HepG2 (cell line): ENCODE results near the gene IFITM10. TPM values are rescaled to one million over a fixed set of nuclear protein-coding genes. Genes with fewer than 3 reads are reported as not detected.

Experiments
- ATAC-seq: fragments of 200-7000 bp; cut with Tn5 transposase; 3 replicates; pipeline ENCODE4 v1.9.1; 2020; ENCODE audit warnings: mild to moderate bottlenecking, moderate library complexity
- BruUV-seq: library from RNA; stranded (reverse); fragments of 400-500 nt; replicated peaks from 2 replicates; lab custom pipeline; 2021; lab: Mats Ljungman, UMichigan
- CTCF ChIA-PET: fragments of 300-600 bp; formaldehyde crosslinking; extraction: SDS; loops from one replicate; lab custom pipeline; 2021; ENCODE audit warnings: low total read pairs, inconsistent platforms, low intra/inter-chr PET ratio; lab: Yijun Ruan, JAX
- POLR2A ChIA-PET: fragments of 350-600 bp; sonication (Branson Sonifier 250); formaldehyde crosslinking; loops from one replicate; lab custom pipeline; 2020; ENCODE audit warnings: antibody characterized with exemption, inconsistent platforms; lab: Yijun Ruan, JAX
- DNase-seq: peaks from one replicate; pipeline ENCODE4 v3.0.0-alpha.2; 2015; ENCODE audit warnings: low spot score
- FAIRE-seq: peaks from 3 replicates; lab custom pipeline; 2011; peaks lifted over from hg19 to GRCh38; lab: Jason Lieb, UNC
- H2AFZ ChIP-seq: one replicate; pipeline ENCODE4 v1.6.1; 2011; ENCODE audit warnings: low read length, inconsistent platforms
- H3K27ac ChIP-seq: fragments of 300-600 bp; 3 replicates; pipeline ENCODE4 v1.8.0; 2011; ENCODE audit warnings: mixed run types, mild to moderate bottlenecking, mixed read lengths, low read length, inconsistent platforms; ENCODE audit not compliant: insufficient read depth; ENCODE audit errors: extremely low read length
- H3K27me3 ChIP-seq, 2 experiments: fragments of 200-600 bp in 1 of 2; 2 replicates in 1 of 2; 3 replicates in 1 of 2; pipeline versions ENCODE4 v1.6.0 to v1.8.0; 2011; ENCODE audit warnings: low read length in 2 of 2, mild to moderate bottlenecking in 2 of 2, moderate library complexity in 2 of 2, inconsistent platforms in 1 of 2; ENCODE audit not compliant: insufficient read depth in 2 of 2, control insufficient read depth in 1 of 2
- H3K36me3 ChIP-seq, 2 experiments: fragments of 200-600 bp in 1 of 2; replicated peaks in 1 of 2; 2 replicates in 1 of 2; 3 replicates in 1 of 2; pipeline versions ENCODE4 v1.5.1 to v1.8.0; 2011; ENCODE audit warnings: low read length in 2 of 2, inconsistent platforms in 1 of 2; ENCODE audit not compliant: insufficient read depth in 2 of 2, control insufficient read depth in 1 of 2
- H3K4me1 ChIP-seq: 2 replicates; pipeline ENCODE4 v1.5.1; 2012; ENCODE audit warnings: low read length, inconsistent platforms; ENCODE audit not compliant: insufficient read depth
- H3K4me2 ChIP-seq: 2 replicates; pipeline ENCODE4 v1.6.0; 2011; ENCODE audit warnings: low read depth, low read length, inconsistent platforms
- H3K4me3 ChIP-seq, 3 experiments: fragments of 200-600 bp in 1 of 3; sonication (generic), shearing (Covaris generic) in 1 of 3; replicated peaks in 1 of 3; 2 replicates each; pipeline ENCODE4 v1.5.1; 2011 to 2016; ENCODE audit warnings: low read length in 3 of 3, inconsistent platforms in 2 of 3, low read depth in 2 of 3, mild to moderate bottlenecking in 2 of 3, control low read depth in 1 of 3, mixed read lengths in 1 of 3; ENCODE audit not compliant: insufficient read depth in 1 of 3
- H3K79me2 ChIP-seq: one replicate; pipeline ENCODE4 v1.6.1; 2011; ENCODE audit warnings: low read length, inconsistent platforms; ENCODE audit not compliant: insufficient read depth
- H3K9ac ChIP-seq: 2 replicates; pipeline ENCODE4 v1.6.0; 2011; ENCODE audit warnings: mild to moderate bottlenecking, low read depth, low read length, inconsistent platforms; ENCODE audit not compliant: insufficient read depth
- H3K9me3 ChIP-seq: 2 replicates; pipeline ENCODE4 v1.5.1; 2012; ENCODE audit warnings: mild to moderate bottlenecking, low read length
- H4K20me1 ChIP-seq: 2 replicates; pipeline ENCODE4 v1.6.0; 2011; ENCODE audit warnings: inconsistent platforms, mild to moderate bottlenecking, low read length, moderate library complexity; ENCODE audit not compliant: insufficient read depth
- NFKBIZ ChIP-seq: IDR thresholded peaks from 2 replicates; pipeline ENCODE4 v1.6.1; 2018; ENCODE audit warnings: missing genetic modification reagents, missing compliant biosample characterization
- ONECUT2 ChIP-seq: sonication (generic); formaldehyde crosslinking; IDR thresholded peaks from 2 replicates; pipeline ENCODE4 v1.4.0; 2020; ENCODE audit warnings: missing genetic modification reagents
- STAG1 ChIP-seq: sonication (generic); formaldehyde crosslinking; IDR thresholded peaks from 2 replicates; pipeline ENCODE4 v1.4.0; 2020; ENCODE audit warnings: missing genetic modification reagents
- YEATS2 ChIP-seq: sonication (generic); formaldehyde crosslinking; IDR thresholded peaks from 2 replicates; pipeline ENCODE4 v1.4.0; 2020; ENCODE audit warnings: missing genetic modification reagents, borderline replicate concordance
- ZMYM4 ChIP-seq: sonication (generic); formaldehyde crosslinking; IDR thresholded peaks from 2 replicates; pipeline ENCODE4 v1.8.1; 2023; ENCODE audit warnings: mild to moderate bottlenecking, missing genetic modification reagents
- ZNF367 ChIP-seq: sonication (generic); formaldehyde crosslinking; IDR thresholded peaks from 2 replicates; pipeline ENCODE4 v1.4.0; 2020; ENCODE audit warnings: missing genetic modification reagents, borderline replicate concordance
- ZNF383 ChIP-seq: sonication (generic); formaldehyde crosslinking; IDR thresholded peaks from 2 replicates; pipeline ENCODE4 v1.4.0; 2020; ENCODE audit warnings: missing genetic modification reagents, mild to moderate bottlenecking, borderline replicate concordance
- WGBS: methylation state at CpG from one replicate; pipeline ENCODE4 v1.1.6; 2017; ENCODE audit warnings: low lambda C conversion rate; 5-methylcytosine and 5-hydroxymethylcytosine counted together
- in situ Hi-C: cut with HindIII; loops from 2 replicates; pipeline ENCODE4 v1.10.0; 2017; ENCODE audit warnings: low pct_unique_long_range_greater_than_20kb; ENCODE audit not compliant: extremely low pct_ligation_motif_present
- intact Hi-C: fragments of 100-400 bp; cut with micrococcal nuclease; formaldehyde crosslinking; loops from one replicate; pipeline ENCODE4 v1.10.0; 2022; ENCODE audit not compliant: unreplicated experiment
- polyA plus RNA-seq, 8 experiments: library from polyadenylated mRNA; depleted of rRNA in 3 of 8; stranded (reverse) in 7 of 8; unstranded in 1 of 8; fragments of >200 nt; fragmentation: Illumina TruSeq in 4 of 8; extraction: Trizol in 4 of 8; gene quantifications; 2 replicates each; pipeline versions ENCODE4 v1.2.1 to v1.2.3, GENCODE V29; 2011 to 2016; ENCODE audit warnings: low read depth in 4 of 8, missing spikeins in 1 of 8, mixed read lengths in 1 of 8; ENCODE audit not compliant: insufficient read depth in 1 of 8
- total RNA-seq, 5 experiments: library from RNA; depleted of rRNA; stranded (reverse); fragments of >200 nt; fragmentation: Illumina TruSeq; extraction: Trizol; gene quantifications; 2 replicates each; pipeline ENCODE4 v1.2.3, GENCODE V29; 2016; ENCODE audit warnings: low read depth in 1 of 5
- TF ChIP-seq, protein P1 (sequence below): IDR thresholded peaks from 2 replicates; pipeline ENCODE4 v1.6.1; 2012; ENCODE audit warnings: low read depth, low read length, improper control_type of control experiment
- TF ChIP-seq, protein P2 (sequence below): sonication (generic); formaldehyde crosslinking; IDR thresholded peaks from 2 replicates; pipeline ENCODE4 v1.5.1; 2020; ENCODE audit warnings: mild to moderate bottlenecking, missing genetic modification reagents, moderate library complexity
- TF ChIP-seq, protein P3 (sequence below): sonication (generic); formaldehyde crosslinking; IDR thresholded peaks from 2 replicates; pipeline ENCODE4 v1.4.0; 2020; ENCODE audit warnings: missing genetic modification reagents; ENCODE audit errors: not compliant biosample characterization

The IFITM10 gene
- total and polyA plus RNA-seq, 2 of the 13 experiments (the other 11 are each of a cell fraction or from before 2014, with no cell fraction given) = 0.09 to 0.13 TPM

DNA sequence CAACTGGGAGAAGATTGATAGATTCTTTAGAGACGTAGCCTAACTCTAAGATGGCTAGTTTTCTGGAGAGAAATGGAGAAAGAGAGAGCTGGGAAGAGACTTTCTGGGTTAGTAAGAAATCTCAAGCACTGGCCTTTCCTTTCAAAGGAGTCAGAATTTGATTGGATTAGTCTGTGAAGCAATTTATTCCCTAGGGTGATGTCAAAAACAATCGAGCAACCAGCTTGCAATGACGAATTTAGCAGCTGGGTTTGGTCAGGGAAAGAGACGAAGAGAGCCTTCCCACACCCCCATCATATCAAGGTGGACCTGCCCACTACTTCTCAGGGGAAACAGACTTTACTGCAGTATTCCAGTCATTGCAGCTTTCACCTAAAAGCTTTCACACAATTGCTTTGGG, 42.6 kb downstream of the IFITM10 start:
- H3K4me2 ChIP-seq = no peak overlapping the region
- H3K36me3 ChIP-seq = no peaks in the 10 kb centered on the region
- no peak overlapping the region for H3K27ac ChIP-seq
- no peaks in the 10 kb centered on the region for H4K20me1 ChIP-seq
- in situ Hi-C loops = no loop called here
- ATAC-seq (no peak), FAIRE-seq (no peak), DNase-seq (no peak)
- TF ChIP-seq NFKBIZ (no peak), ZNF367 (CRISPR knock-in tag) (no peak)
- peaks cover 5 to 24% of the 10 kb centered on the region in 2 experiments; a peak in 3 of 5 replicates for H3K27me3 ChIP-seq
- no peaks in the 10 kb centered on the region for H3K9me3 ChIP-seq
- 20% methylated on average over 4 of the region's 4 CpGs for WGBS
- H2AFZ ChIP-seq = no peak overlapping the region
- no peaks in the 10 kb centered on the region for H3K79me2 ChIP-seq
- no TSS peak for BruUV-seq
- H3K9ac ChIP-seq = no peak overlapping the region
- no peak overlapping the region for H3K4me3 ChIP-seq
- POLR2A ChIA-PET = interaction anchor here (1.6 kb wide), 1 partner anchor 14 kb away, joined by 4 read pairs; no protein-coding TSS in a partner anchor
- H3K4me1 ChIP-seq = no peaks in the 10 kb centered on the region
- intact Hi-C loops = loop anchor here (5.0 kb wide), 1 partner anchor 125 kb away; the partner anchor contains the start of gene SYT8
- CTCF ChIA-PET = no interaction called here

DNA sequence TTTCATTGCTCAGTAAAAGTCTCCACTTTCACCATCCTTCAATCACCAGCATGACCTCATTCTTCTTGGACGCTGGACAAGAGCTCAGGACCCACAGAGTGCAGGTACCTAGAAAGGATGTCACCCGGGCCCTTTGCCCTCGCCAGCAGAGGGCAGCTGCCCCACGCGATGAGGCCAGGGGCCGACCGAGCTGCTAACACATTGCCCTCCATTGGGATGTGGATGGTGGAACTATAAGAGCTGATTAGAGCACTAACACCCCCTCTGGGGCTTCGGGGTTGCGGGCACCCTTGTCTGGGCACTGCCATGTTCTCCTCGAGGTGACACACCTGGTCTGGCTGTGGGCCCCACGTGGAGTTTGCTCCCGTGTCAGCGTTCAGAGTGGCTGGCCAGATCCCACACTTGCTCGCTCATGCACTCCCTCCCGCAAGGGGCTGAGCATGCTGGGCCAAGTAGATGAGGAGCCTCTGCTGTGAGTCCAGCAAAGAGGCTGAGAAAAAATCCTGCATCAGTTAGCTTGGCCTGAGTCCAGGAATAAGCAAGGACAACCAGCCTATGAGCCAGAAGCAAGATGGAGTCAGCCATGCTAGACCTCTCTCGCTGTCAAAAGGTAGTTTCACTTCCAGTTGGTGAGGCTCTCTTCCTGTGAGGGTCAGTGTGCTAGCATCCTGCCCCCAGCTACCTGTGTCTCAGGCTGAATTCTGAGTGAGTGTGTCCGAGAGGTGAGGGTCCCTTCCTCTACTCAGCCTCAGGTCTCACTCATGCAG, 43.6 kb downstream of the IFITM10 start:
- in situ Hi-C loops = no loop called here
- Histone ChIP-seq H3K27me3 (peaks cover 5 to 24% of the 10 kb centered on the region in 2 experiments; a peak in 4 of 5 replicates), H3K4me1 (no peaks in the 10 kb centered on the region), H3K4me2 (no peak overlapping the region), H3K79me2 (no peaks in the 10 kb centered on the region), H2AFZ (no peak overlapping the region), H3K9me3 (no peaks in the 10 kb centered on the region), H3K4me3 (no peak overlapping the region), H4K20me1 (no peaks in the 10 kb centered on the region), H3K36me3 (no peaks in the 10 kb centered on the region), H3K9ac (no peak overlapping the region), H3K27ac (no peak overlapping the region)
- 37% methylated on average over 15 of the region's 17 CpGs for WGBS
- intact Hi-C loops = loop anchor here (5.0 kb wide), 1 partner anchor 125 kb away; the partner anchor contains the start of gene SYT8
- ATAC-seq (peak; percentile 65), DNase-seq (no peak), FAIRE-seq (no peak)
- POLR2A ChIA-PET = interaction anchor here (1.6 kb wide), 1 partner anchor 13 kb away, joined by 4 read pairs; no protein-coding TSS in a partner anchor
- no TSS peak for BruUV-seq
- CTCF ChIA-PET = interaction anchor here (1.2 to 1.8 kb wide), 2 partner anchors 118 to 445 kb away, joined by 4 read pairs; no protein-coding TSS in a partner anchor
- TF ChIP-seq, protein P1, sequence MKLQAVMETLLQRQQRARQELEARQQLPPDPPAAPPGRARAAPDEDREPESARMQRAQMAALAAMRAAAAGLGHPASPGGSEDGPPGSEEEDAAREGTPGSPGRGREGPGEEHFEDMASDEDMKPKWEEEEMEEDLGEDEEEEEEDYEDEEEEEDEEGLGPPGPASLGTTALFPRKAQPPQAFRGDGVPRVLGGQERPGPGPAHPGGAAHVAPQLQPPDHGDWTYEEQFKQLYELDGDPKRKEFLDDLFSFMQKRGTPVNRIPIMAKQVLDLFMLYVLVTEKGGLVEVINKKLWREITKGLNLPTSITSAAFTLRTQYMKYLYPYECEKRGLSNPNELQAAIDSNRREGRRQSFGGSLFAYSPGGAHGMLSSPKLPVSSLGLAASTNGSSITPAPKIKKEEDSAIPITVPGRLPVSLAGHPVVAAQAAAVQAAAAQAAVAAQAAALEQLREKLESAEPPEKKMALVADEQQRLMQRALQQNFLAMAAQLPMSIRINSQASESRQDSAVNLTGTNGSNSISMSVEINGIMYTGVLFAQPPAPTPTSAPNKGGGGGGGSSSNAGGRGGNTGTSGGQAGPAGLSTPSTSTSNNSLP = no peak
- TF ChIP-seq STAG1 (CRISPR knock-in tag) (peak; percentile 54), YEATS2 (CRISPR knock-in tag) (no peak), ZMYM4 (CRISPR knock-in tag) (no peak), ZNF383 (CRISPR knock-in tag) (no peak), ONECUT2 (CRISPR knock-in tag) (no peak)
- TF ChIP-seq, protein P2, sequence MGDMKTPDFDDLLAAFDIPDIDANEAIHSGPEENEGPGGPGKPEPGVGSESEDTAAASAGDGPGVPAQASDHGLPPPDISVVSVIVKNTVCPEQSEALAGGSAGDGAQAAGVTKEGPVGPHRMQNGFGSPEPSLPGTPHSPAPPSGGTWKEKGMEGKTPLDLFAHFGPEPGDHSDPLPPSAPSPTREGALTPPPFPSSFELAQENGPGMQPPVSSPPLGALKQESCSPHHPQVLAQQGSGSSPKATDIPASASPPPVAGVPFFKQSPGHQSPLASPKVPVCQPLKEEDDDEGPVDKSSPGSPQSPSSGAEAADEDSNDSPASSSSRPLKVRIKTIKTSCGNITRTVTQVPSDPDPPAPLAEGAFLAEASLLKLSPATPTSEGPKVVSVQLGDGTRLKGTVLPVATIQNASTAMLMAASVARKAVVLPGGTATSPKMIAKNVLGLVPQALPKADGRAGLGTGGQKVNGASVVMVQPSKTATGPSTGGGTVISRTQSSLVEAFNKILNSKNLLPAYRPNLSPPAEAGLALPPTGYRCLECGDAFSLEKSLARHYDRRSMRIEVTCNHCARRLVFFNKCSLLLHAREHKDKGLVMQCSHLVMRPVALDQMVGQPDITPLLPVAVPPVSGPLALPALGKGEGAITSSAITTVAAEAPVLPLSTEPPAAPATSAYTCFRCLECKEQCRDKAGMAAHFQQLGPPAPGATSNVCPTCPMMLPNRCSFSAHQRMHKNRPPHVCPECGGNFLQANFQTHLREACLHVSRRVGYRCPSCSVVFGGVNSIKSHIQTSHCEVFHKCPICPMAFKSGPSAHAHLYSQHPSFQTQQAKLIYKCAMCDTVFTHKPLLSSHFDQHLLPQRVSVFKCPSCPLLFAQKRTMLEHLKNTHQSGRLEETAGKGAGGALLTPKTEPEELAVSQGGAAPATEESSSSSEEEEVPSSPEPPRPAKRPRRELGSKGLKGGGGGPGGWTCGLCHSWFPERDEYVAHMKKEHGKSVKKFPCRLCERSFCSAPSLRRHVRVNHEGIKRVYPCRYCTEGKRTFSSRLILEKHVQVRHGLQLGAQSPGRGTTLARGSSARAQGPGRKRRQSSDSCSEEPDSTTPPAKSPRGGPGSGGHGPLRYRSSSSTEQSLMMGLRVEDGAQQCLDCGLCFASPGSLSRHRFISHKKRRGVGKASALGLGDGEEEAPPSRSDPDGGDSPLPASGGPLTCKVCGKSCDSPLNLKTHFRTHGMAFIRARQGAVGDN (CRISPR knock-in tag) = peak; percentile 24
- TF ChIP-seq, protein P3, sequence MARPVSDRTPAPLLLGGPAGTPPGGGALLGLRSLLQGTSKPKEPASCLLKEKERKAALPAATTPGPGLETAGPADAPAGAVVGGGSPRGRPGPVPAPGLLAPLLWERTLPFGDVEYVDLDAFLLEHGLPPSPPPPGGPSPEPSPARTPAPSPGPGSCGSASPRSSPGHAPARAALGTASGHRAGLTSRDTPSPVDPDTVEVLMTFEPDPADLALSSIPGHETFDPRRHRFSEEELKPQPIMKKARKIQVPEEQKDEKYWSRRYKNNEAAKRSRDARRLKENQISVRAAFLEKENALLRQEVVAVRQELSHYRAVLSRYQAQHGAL (CRISPR knock-in tag) = no peak
